PC-3 (cell line): ENCODE results near the gene MAGEA8.

Source experiments
- EZH2 ChIP-seq: fragments of 300-600 bp; sonication (generic); IDR thresholded peaks from one replicate; pipeline ENCODE4 v1.6.1; 2017; ENCODE audit warnings: antibody characterized with exemption, mild to moderate bottlenecking, low read length; ENCODE audit not compliant: unreplicated experiment
- EZH2phosphoT487 ChIP-seq: fragments of 300-600 bp; sonication (generic); IDR thresholded peaks from 2 replicates; pipeline ENCODE4 v1.6.1; 2018; ENCODE audit warnings: mild to moderate bottlenecking, antibody characterized with exemption, low read length, borderline replicate concordance
- TF ChIP-seq, protein P1 (sequence below): fragments of 300-600 bp; sonication (generic); conservative IDR thresholded peaks from 2 replicates; pipeline ENCODE4 v1.5.1; 2017; ENCODE audit warnings: antibody characterized with exemption, low read depth, mild to moderate bottlenecking, low read length

DNA sequence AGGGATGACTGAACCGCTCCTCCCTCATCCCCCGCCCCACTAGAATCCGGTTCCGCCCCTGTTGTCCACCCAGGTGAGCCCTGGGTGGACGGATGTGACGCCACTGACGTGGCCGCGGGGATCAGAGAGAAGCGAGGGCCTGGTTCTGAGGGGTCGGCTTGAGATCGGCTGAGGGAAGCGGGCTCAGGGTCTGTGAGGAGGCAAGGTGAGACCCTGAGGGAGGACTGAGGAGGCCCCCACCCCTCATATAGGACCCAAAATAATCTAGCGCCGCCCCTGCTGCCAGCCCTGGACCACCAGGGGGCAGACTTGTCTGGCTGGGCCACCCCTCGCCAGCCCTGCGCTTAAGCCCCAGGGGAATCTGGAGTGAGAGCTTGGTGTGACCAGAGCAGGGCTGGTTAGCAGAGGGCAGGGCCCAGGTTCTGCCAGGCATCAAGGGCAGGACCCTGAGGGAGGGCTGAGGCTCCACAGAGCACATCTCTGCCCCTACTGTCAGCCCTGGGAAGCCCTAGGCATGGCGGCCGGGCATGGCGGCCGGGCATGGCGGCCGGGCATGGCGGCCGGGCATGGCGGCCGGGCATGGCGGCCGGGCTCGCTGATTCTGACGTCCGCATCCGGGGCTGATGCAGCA is at the start of gene MAGEA8:
- TF ChIP-seq, protein P1, sequence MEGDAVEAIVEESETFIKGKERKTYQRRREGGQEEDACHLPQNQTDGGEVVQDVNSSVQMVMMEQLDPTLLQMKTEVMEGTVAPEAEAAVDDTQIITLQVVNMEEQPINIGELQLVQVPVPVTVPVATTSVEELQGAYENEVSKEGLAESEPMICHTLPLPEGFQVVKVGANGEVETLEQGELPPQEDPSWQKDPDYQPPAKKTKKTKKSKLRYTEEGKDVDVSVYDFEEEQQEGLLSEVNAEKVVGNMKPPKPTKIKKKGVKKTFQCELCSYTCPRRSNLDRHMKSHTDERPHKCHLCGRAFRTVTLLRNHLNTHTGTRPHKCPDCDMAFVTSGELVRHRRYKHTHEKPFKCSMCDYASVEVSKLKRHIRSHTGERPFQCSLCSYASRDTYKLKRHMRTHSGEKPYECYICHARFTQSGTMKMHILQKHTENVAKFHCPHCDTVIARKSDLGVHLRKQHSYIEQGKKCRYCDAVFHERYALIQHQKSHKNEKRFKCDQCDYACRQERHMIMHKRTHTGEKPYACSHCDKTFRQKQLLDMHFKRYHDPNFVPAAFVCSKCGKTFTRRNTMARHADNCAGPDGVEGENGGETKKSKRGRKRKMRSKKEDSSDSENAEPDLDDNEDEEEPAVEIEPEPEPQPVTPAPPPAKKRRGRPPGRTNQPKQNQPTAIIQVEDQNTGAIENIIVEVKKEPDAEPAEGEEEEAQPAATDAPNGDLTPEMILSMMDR: peak; percentile 32; the same call in 1 of the 2 replicates
- no peak for TF ChIP-seq EZH2
- no peak for TF ChIP-seq EZH2phosphoT487
